HEK293T (cell line): ENCODE measurements around the gene MYO5B.

Experiments used
- CTCF ChIA-PET: fragments of 350-600 bp; formaldehyde crosslinking; extraction: SDS; loops from one replicate; lab custom pipeline; 2021; ENCODE audit warnings: antibody characterized with exemption, inconsistent platforms; lab: Yijun Ruan, JAX
- POLR2A ChIA-PET: fragments of 350-600 bp; formaldehyde crosslinking; extraction: SDS; loops from one replicate; lab custom pipeline; 2020; ENCODE audit warnings: antibody characterized with exemption, inconsistent platforms; lab: Yijun Ruan, JAX
- DNase-seq: peaks from one replicate; pipeline ENCODE4 v3.0.0; 2012; ENCODE audit warnings: mixed read lengths; ENCODE audit errors: extremely low spot score
- ARNT ChIP-seq: fragments of 450-650 bp; IDR thresholded peaks from 2 replicates; pipeline ENCODE4 v1.6.1; 2017; ENCODE audit warnings: mild to moderate bottlenecking
- BHLHE40 ChIP-seq: fragments of 450-650 bp; IDR thresholded peaks from 2 replicates; pipeline ENCODE4 v1.6.1; 2016; ENCODE audit warnings: mild to moderate bottlenecking, moderate library complexity, borderline replicate concordance
- CTBP1 ChIP-seq: fragments of 450-650 bp; IDR thresholded peaks from 2 replicates; pipeline ENCODE4 v1.6.1; 2016; ENCODE audit warnings: borderline replicate concordance
- ELF4 ChIP-seq: fragments of 450-650 bp; IDR thresholded peaks from 2 replicates; pipeline ENCODE4 v1.6.1; 2017; ENCODE audit warnings: antibody characterized with exemption
- FOXA1 ChIP-seq: fragments of 450-650 bp; IDR thresholded peaks from 2 replicates; pipeline ENCODE4 v1.6.1; 2016; ENCODE audit warnings: mild to moderate bottlenecking
- FOXK2 ChIP-seq: fragments of 450-650 bp; IDR thresholded peaks from 2 replicates; pipeline ENCODE4 v1.6.1; 2016; ENCODE audit warnings: mild to moderate bottlenecking
- FOXM1 ChIP-seq: fragments of 450-650 bp; IDR thresholded peaks from 2 replicates; pipeline ENCODE4 v1.6.1; 2017; ENCODE audit warnings: mild to moderate bottlenecking, borderline replicate concordance
- HDGF ChIP-seq: fragments of 450-650 bp; IDR thresholded peaks from 2 replicates; pipeline ENCODE4 v1.6.1; 2017; ENCODE audit warnings: antibody characterized with exemption, borderline replicate concordance
- L3MBTL2 ChIP-seq: fragments of 450-650 bp; conservative IDR thresholded peaks from 2 replicates; pipeline ENCODE4 v1.6.1; 2016; ENCODE audit warnings: mild to moderate bottlenecking
- LEF1 ChIP-seq: fragments of 450-650 bp; IDR thresholded peaks from 2 replicates; pipeline ENCODE4 v1.6.1; 2017; ENCODE audit warnings: mild to moderate bottlenecking, borderline replicate concordance
- NFRKB ChIP-seq: fragments of 450-650 bp; IDR thresholded peaks from 2 replicates; pipeline ENCODE4 v1.6.1; 2016; ENCODE audit warnings: mild to moderate bottlenecking, moderate library complexity
- SP1 ChIP-seq: fragments of 450-650 bp; IDR thresholded peaks from 2 replicates; pipeline ENCODE4 v1.6.1; 2017
- SUZ12 ChIP-seq: fragments of 450-650 bp; IDR thresholded peaks from 2 replicates; pipeline ENCODE4 v1.6.1; 2016; ENCODE audit warnings: mild to moderate bottlenecking
- TARDBP ChIP-seq: fragments of 450-650 bp; IDR thresholded peaks from 2 replicates; pipeline ENCODE4 v1.6.1; 2016
- ZNF384 ChIP-seq: fragments of 450-650 bp; IDR thresholded peaks from 2 replicates; pipeline ENCODE4 v1.6.1; 2016
- TF ChIP-seq, protein P1 (sequence below): fragments of 450-650 bp; IDR thresholded peaks from 2 replicates; pipeline ENCODE4 v1.6.1; 2016

The MYO5B gene

DNA sequence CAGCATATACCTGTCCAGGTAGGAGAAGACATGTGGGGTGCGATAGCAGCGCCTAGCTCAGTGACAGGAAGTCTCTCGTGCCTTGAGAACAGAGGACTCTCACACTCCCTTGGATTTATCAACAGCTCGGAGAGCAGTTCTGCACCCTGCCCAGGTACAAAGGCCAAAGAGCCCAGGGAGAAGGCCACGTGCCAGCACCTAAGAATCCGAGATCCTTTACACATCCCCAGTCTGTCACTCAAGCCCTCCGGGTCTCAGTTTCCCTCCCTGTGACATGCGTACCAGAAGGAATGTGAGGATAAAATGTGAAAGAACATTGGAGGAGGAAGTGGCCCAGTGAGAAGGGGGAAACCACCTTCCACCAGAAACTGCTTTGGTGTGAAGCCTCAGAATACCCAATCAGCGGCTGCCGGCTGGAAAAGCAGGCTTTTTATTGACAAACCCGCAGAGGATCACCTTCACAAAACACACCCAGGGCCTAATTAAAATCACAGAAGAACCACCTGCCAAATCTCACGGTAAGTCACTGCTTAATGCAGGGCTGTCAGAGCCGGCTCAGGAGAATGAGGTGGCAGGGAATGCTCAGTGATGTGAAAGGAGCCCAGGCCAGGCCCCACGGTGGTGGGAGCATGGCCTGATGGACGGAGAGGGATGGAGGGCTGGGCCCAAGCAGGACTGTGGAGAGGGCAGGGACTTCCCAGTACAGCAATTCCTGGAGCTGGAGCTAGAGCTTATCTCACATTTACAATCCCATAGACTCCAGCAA lies 66.3 kb downstream of the MYO5B start:
- TF ChIP-seq ELF4 (no peak), SUZ12 (no peak), ARNT (no peak), HDGF (no peak), BHLHE40 (no peak), SP1 (no peak), FOXK2 (no peak), ZNF384 (no peak), NFRKB (no peak), LEF1 (no peak)
- CTCF ChIA-PET: no interaction called here
- no peak for DNase-seq
- POLR2A ChIA-PET: no interaction called here

DNA sequence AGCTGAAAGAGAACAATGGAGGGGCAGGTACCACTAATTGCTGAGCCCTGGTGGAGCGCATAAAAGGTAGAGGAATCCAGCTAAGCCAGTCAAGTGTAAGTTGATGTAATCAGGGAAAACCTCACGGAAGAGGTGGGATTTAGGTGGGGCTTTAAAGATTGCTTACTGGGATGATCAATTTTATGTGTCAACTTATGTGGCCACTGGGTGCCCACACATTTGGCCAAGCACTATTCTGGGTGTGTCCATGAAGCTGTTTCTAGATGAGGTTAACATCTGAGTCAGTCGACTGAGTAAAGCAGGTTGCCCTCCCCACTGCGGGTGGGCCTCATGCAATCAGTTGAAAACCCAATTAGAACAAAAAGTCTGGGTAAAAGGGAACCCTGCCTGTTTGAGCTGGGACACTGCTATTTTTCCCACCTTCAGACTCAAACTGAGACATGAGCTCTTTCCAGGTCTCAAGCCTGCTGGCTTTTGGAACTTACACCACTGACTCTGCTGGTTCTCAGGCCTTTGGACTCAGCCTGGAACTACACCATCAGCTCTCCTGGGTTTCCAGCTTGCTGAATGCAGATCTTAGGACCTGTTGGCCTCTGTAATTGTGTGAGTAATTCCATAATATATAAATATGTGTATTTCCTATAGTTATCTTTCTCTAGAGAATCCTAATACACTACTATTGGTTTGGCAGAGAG lies 67.3 kb downstream of the MYO5B start:
- ChIA-PET CTCF (no interaction called here), POLR2A (no interaction called here)
- TF ChIP-seq FOXA1 (no peak), SP1 (no peak), ARNT (no peak), LEF1 (no peak), SUZ12 (no peak), L3MBTL2 (no peak), ELF4 (no peak), FOXK2 (no peak), BHLHE40 (no peak), NFRKB (no peak), FOXM1 (no peak), CTBP1 (no peak)
- DNase-seq: no peak

DNA sequence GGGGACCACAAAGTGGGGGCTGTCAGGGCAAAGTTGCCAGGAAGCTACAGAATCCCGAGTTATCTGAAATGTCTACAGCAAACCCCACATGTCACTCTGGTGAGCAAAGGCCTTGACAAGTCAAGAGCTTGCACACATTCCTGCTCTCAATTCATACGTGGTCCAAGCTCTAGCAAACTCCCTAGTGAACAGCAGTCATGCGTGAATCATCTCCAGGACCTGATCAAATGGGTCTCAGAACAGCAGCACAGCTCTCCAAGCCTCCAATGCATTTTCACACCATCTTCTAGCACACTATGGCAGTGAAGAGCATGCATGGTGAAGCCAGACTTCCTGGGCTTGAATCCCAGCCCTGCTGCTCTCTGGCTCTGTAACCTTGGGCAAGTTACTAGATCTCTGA lies 68.5 kb downstream of the MYO5B start:
- ChIA-PET POLR2A (no interaction called here), CTCF (no interaction called here)
- no peak for TF ChIP-seq TARDBP
- DNase-seq: no peak

DNA sequence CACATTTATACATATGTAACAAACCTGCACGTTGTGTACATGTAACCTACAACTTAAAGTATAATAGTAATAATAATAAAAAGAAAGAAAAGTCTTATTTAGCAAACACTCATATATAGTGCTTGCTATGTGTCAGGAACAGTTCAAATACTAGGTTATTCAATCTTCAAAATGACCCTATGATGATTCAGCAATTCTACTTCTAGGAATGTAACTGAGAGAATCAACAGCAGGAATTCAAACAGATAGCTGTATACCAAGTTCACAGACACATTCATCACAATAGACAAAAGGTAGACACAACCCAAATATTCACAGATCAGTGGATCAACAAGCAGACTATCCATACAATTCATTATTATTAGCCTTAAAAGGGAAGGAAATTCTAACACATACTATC lies 69.5 kb downstream of the MYO5B start:
- POLR2A ChIA-PET: no interaction called here
- no peak for DNase-seq
- CTCF ChIA-PET: no interaction called here
- TF ChIP-seq ARNT: no peak
- no peak for TF ChIP-seq LEF1
- TF ChIP-seq FOXM1: no peak
- TF ChIP-seq, protein P1, sequence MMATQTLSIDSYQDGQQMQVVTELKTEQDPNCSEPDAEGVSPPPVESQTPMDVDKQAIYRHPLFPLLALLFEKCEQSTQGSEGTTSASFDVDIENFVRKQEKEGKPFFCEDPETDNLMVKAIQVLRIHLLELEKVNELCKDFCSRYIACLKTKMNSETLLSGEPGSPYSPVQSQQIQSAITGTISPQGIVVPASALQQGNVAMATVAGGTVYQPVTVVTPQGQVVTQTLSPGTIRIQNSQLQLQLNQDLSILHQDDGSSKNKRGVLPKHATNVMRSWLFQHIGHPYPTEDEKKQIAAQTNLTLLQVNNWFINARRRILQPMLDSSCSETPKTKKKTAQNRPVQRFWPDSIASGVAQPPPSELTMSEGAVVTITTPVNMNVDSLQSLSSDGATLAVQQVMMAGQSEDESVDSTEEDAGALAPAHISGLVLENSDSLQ: no peak
- TF ChIP-seq BHLHE40: no peak
- no peak for TF ChIP-seq L3MBTL2
- TF ChIP-seq FOXK2: no peak
- TF ChIP-seq CTBP1: no peak
- no peak for TF ChIP-seq FOXA1

DNA sequence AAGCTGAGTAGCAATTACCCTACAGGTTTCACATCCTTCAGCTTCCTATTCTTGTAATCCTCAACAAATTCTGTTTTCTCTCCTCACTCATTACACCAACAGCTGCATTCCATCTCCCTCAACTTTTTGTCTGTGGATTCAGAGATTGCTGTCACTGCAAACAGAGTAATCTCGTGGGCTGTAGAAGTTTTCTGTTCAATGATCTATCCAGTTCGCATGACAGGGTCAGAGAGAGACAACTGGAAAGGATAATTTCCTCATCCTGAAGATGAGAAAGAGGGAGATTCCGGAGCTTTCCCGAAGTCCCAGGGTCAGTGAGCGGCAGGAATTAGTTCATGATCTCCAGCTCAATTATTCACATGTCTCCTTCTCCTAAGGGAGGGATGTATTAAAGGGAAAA lies 75.7 kb downstream of the MYO5B start:
- DNase-seq: no peak
- TF ChIP-seq NFRKB: no peak
- POLR2A ChIA-PET: no interaction called here
- CTCF ChIA-PET: interaction anchor here (1.1 kb wide), 1 partner anchor 21 kb away, joined by 3 read pairs; no protein-coding TSS in a partner anchor

DNA sequence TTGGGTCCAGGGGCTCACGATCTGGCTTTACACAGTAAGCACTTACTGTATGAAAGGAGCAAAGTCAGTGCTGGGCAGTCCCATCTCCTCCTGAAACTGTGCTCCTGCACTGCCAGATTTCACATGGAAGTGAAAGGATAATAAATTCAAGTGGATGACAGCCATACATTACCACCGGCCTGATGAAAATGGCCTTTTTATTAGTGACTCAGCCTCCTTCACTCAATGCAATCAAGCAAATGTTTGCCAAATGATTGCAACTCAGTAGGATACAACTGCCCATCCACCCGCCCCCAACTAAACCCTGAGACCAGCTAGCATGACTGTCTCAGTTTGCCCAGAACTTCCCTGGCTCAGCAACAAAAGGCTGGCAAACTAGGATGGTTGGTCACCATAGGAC lies 77.1 kb downstream of the MYO5B start:
- ChIA-PET CTCF (no interaction called here), POLR2A (no interaction called here)
- TF ChIP-seq FOXM1 (no peak), ZNF384 (no peak)
- TF ChIP-seq, protein P1: peak; percentile 63
- no peak for DNase-seq

DNA sequence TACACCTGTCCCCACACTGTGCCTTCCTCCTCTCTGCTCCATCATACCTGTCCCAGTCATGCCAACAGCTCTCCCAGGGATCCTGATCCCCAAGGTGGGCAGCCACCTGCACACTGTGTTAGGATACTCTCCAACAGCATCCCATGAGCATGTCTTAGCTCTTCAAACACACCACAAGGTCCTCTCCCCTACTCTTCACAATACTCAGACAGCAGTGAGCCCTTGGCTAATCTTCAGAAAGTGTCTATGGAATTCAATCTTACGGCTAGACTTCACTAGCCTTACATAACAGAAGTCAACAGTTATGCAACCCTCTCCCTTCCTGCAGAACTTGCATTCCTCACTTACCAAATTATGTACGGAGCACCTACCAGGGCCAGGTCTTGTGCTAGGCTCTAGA lies 79.9 kb downstream of the MYO5B start:
- no peak for TF ChIP-seq L3MBTL2
- TF ChIP-seq HDGF: no peak
- TF ChIP-seq ZNF384: no peak
- no peak for TF ChIP-seq ARNT
- TF ChIP-seq LEF1: no peak
- TF ChIP-seq SUZ12: no peak
- TF ChIP-seq, protein P1: no peak
- TF ChIP-seq CTBP1: no peak
- no peak for TF ChIP-seq FOXM1
- TF ChIP-seq NFRKB: no peak
- no peak for TF ChIP-seq BHLHE40
- TF ChIP-seq FOXK2: no peak
- TF ChIP-seq SP1: no peak
- TF ChIP-seq TARDBP: no peak
- TF ChIP-seq ELF4: no peak
- TF ChIP-seq FOXA1: no peak
- ChIA-PET POLR2A (no interaction called here), CTCF (no interaction called here)
- no peak for DNase-seq
